Measurements from ENCODE around the gene HIVEP1. TPM values are rescaled to one million over a fixed set of nuclear protein-coding genes. Genes with fewer than 3 reads are reported as not detected.

Gene HIVEP1
- total RNA-seq, 1 donor = 18.8 TPM

DNA sequence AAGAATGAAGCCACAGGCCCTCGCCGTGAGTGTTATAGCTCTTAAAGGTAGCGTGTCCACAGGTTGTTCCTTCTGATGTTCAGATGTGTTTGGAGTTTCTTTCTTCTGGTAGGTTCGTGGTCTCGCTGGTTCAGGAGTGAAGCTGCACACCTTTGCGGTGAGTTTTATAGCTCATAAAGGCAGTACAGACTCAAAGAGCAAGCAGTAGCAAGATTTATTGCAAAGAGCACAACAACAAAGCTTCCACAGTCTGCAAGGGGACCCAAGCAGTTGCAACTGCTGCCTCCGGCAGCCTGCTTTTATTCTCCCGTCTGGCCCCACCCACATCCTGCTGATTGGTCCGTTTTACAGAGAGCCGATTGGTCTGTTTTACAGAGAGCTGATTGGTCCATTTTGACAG lies 5.2 kb downstream of the HIVEP1 start:
- H3K36me3 ChIP-seq (ENCODE audit: insufficient read depth, low read length) = peaks cover 19% of the 10 kb centered on the region
- DNase-seq (ENCODE audit: insufficient read length, low spot score, missing footprints) = no peak

DNA sequence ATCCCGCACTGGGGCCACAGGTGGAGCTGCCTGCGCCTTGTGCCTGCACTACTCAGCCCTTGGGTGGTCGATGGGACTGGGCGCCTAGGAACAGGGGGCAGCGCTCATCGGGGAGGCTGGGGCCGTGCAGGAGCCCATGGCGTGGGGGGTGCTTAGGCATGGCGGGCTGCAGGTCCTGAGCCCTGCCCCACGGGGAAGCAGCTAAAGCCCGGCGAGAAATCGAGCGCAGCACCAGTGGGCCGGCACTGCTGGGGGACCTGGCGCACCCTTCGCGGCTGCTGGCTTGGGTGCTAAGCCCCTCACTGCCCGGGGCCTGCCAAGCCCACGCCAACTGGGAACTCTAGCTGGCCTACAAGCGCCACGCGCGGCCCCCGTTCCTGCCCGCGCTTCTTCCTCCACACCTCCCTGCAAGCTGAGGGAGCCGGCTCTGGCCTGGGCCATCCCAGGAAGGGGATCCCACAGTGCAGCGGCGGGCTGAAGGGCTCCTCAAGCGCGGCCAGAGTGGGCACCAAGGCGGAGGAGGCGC lies 5.8 kb downstream of the HIVEP1 start:
- Histone ChIP-seq H3K4me3 (ENCODE audit: insufficient read depth, low read length) (no peak overlapping the region), H3K9me3 (ENCODE audit: low read depth, low read length) (no peaks in the 10 kb centered on the region), H3K27me3 (ENCODE audit: insufficient read depth, low read length) (no peaks in the 10 kb centered on the region), H3K4me1 (ENCODE audit: insufficient read depth, low read length) (peaks cover 9% of the 10 kb centered on the region), H3K4me2 (ENCODE audit: insufficient read depth, low read length) (no peak overlapping the region), H4K20me1 (ENCODE audit: insufficient read depth, low read length) (no peaks in the 10 kb centered on the region), H2AFZ (ENCODE audit: low read length) (no peak overlapping the region), H3K79me2 (ENCODE audit: insufficient read depth, low read length) (peaks cover 26% of the 10 kb centered on the region), H3K36me3 (ENCODE audit: insufficient read depth, low read length) (peaks cover 22% of the 10 kb centered on the region), H3K27ac (ENCODE audit: low read depth, low read length) (no peak overlapping the region)
- TF ChIP-seq, protein P1, sequence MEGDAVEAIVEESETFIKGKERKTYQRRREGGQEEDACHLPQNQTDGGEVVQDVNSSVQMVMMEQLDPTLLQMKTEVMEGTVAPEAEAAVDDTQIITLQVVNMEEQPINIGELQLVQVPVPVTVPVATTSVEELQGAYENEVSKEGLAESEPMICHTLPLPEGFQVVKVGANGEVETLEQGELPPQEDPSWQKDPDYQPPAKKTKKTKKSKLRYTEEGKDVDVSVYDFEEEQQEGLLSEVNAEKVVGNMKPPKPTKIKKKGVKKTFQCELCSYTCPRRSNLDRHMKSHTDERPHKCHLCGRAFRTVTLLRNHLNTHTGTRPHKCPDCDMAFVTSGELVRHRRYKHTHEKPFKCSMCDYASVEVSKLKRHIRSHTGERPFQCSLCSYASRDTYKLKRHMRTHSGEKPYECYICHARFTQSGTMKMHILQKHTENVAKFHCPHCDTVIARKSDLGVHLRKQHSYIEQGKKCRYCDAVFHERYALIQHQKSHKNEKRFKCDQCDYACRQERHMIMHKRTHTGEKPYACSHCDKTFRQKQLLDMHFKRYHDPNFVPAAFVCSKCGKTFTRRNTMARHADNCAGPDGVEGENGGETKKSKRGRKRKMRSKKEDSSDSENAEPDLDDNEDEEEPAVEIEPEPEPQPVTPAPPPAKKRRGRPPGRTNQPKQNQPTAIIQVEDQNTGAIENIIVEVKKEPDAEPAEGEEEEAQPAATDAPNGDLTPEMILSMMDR (IDR thresholded peaks at IDR 0.05; ENCODE audit: extremely low read depth, low read depth, low read length) = no peak
- DNase-seq (ENCODE audit: insufficient read length, low spot score, missing footprints) = no peak

More for the DNA sequence above, 5.2 kb downstream of the HIVEP1 start:
- no peak overlapping the region for H2AFZ ChIP-seq (ENCODE audit: low read length)
- no peaks in the 10 kb centered on the region for H3K9me3 ChIP-seq (ENCODE audit: low read depth, low read length)
- H3K4me1 ChIP-seq (ENCODE audit: insufficient read depth, low read length) = peaks cover 9% of the 10 kb centered on the region
- H3K79me2 ChIP-seq (ENCODE audit: insufficient read depth, low read length) = peaks cover 21% of the 10 kb centered on the region
- TF ChIP-seq, protein P1 (IDR thresholded peaks at IDR 0.05; ENCODE audit: extremely low read depth, low read depth, low read length) = no peak
- H3K4me2 ChIP-seq (ENCODE audit: insufficient read depth, low read length) = no peak overlapping the region
- H3K27ac ChIP-seq (ENCODE audit: low read depth, low read length) = no peak overlapping the region
- no peaks in the 10 kb centered on the region for H3K27me3 ChIP-seq (ENCODE audit: insufficient read depth, low read length)
- H4K20me1 ChIP-seq (ENCODE audit: insufficient read depth, low read length) = no peaks in the 10 kb centered on the region
- no peak overlapping the region for H3K4me3 ChIP-seq (ENCODE audit: insufficient read depth, low read length)

DNA sequence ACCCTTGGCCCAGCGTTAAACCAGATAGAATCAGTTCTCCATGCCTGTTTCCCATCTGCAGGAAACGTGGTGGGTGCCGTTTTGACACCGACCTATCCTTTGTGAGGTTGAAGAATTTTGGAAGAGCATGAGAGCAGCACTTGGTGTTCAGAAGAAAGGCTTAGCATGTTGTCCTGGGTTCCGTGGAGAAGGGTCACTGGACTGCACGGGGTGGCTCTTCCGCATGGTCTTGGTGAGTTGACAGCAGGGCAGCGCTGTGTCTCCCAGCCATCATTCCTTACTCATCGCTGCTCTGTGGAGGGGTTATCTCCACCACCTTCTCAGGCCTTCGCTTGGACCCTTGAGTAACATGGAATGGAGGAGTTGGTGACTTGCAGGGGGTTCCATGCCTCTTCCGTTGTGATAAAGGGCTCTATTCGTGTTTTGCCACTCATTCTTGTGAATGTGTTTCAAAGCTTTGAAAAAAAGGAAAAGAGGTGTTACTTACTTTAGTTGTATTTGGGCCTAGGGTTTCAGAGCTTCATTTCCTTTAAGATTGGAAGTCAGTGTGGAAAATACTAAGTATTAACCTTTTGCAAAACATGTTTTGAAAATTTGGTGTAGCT lies 8.2 kb downstream of the HIVEP1 start:
- no peaks in the 10 kb centered on the region for H3K9me3 ChIP-seq (ENCODE audit: low read depth, low read length)
- H4K20me1 ChIP-seq (ENCODE audit: insufficient read depth, low read length) = no peaks in the 10 kb centered on the region
- H3K36me3 ChIP-seq (ENCODE audit: insufficient read depth, low read length) = peaks cover 22% of the 10 kb centered on the region
- peak; percentile 30 for DNase-seq (ENCODE audit: insufficient read length, low spot score, missing footprints)
- H3K4me2 ChIP-seq (ENCODE audit: insufficient read depth, low read length) = no peak overlapping the region
- H3K79me2 ChIP-seq (ENCODE audit: insufficient read depth, low read length) = peaks cover 23% of the 10 kb centered on the region
- peaks cover 9% of the 10 kb centered on the region for H3K4me1 ChIP-seq (ENCODE audit: insufficient read depth, low read length)
- no peaks in the 10 kb centered on the region for H3K27me3 ChIP-seq (ENCODE audit: insufficient read depth, low read length)
- no peak overlapping the region for H3K4me3 ChIP-seq (ENCODE audit: insufficient read depth, low read length)
- H2AFZ ChIP-seq (ENCODE audit: low read length) = no peak overlapping the region
- TF ChIP-seq, protein P1 (IDR thresholded peaks at IDR 0.05; ENCODE audit: extremely low read depth, low read depth, low read length) = no peak
- H3K27ac ChIP-seq (ENCODE audit: low read depth, low read length) = no peak overlapping the region

DNA sequence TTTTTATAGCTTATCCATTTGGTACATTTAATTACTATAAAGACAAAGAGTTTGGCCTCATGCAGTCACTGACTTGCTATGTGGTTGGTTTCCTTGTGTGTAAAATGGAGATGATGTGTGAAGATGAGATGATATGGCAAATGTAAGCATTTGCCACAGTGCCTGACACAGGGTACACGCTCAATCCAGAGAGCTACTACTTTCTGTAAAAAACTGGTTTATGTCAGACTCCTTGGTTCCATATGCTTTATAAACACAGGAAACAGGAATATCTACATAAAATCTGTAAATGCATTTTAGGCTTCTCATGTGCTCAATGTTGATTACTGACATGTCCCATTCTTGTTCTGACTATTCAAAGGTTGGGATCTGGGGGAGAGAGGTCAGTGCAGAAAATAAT lies 10.4 kb downstream of the HIVEP1 start:
- TF ChIP-seq, protein P1 (IDR thresholded peaks at IDR 0.05; ENCODE audit: extremely low read depth, low read depth, low read length) = no peak
- no peaks in the 10 kb centered on the region for H3K9me3 ChIP-seq (ENCODE audit: low read depth, low read length)
- H3K27ac ChIP-seq (ENCODE audit: low read depth, low read length) = no peak overlapping the region
- peaks cover 35% of the 10 kb centered on the region for H3K79me2 ChIP-seq (ENCODE audit: insufficient read depth, low read length)
- peak; percentile 18 for DNase-seq (ENCODE audit: insufficient read length, low spot score, missing footprints)
- H3K4me2 ChIP-seq (ENCODE audit: insufficient read depth, low read length) = no peak overlapping the region
- H3K4me1 ChIP-seq (ENCODE audit: insufficient read depth, low read length) = peaks cover 20% of the 10 kb centered on the region
- no peaks in the 10 kb centered on the region for H4K20me1 ChIP-seq (ENCODE audit: insufficient read depth, low read length)
- H3K27me3 ChIP-seq (ENCODE audit: insufficient read depth, low read length) = no peaks in the 10 kb centered on the region
- peaks cover 3% of the 10 kb centered on the region for H3K36me3 ChIP-seq (ENCODE audit: insufficient read depth, low read length)
- no peak overlapping the region for H2AFZ ChIP-seq (ENCODE audit: low read length)
- no peak overlapping the region for H3K4me3 ChIP-seq (ENCODE audit: insufficient read depth, low read length)
